Stimulated activated CD8-positive, alpha-beta memory T cell treated with anti-CD3 and anti-CD28 coated beads, Interleukin-15, amount 100 ng/mL, for 4 hours (primary cell): ENCODE measurements around the gene SHLD1.

ENCODE experiments used
- DNase-seq, 2 donors: peaks; one replicate each; pipeline ENCODE4 v3.0.0-alpha.2; 2020; ENCODE audit warnings: low read depth in 2 of 2

The SHLD1 gene

GRCh38 chr20:5893052-5893451 is 142.9 kb downstream of the SHLD1 start:
- no peak for DNase-seq

GRCh38 chr20:5893621-5894020 is 143.4 kb downstream of the SHLD1 start:
- DNase-seq: no peak

GRCh38 chr20:5895626-5896025 is 145.4 kb downstream of the SHLD1 start:
- no peak for DNase-seq

GRCh38 chr20:5899444-5899843 is 149.2 kb downstream of the SHLD1 start:
- DNase-seq: no peak

GRCh38 chr20:5900908-5901307 is 150.7 kb downstream of the SHLD1 start:
- no peak for DNase-seq

GRCh38 chr20:5908981-5909380 is 158.8 kb downstream of the SHLD1 start:
- DNase-seq: no peak

- no peak for DNase-seq
These were observed 160.0 kb downstream of the SHLD1 start for GRCh38 chr20:5910186-5910585.

GRCh38 chr20:5913166-5913565 is 163.0 kb downstream of the SHLD1 start:
- DNase-seq: no peak
